ENCODE measurements around the gene TCF23. TPM values are rescaled to one million over a fixed set of nuclear protein-coding genes. Genes with fewer than 3 reads are reported as not detected.

Gene TCF23
- total RNA-seq, 3 donors from 2014 or later, result 0.05 to 0.23 TPM; not detected in 1

DNA sequence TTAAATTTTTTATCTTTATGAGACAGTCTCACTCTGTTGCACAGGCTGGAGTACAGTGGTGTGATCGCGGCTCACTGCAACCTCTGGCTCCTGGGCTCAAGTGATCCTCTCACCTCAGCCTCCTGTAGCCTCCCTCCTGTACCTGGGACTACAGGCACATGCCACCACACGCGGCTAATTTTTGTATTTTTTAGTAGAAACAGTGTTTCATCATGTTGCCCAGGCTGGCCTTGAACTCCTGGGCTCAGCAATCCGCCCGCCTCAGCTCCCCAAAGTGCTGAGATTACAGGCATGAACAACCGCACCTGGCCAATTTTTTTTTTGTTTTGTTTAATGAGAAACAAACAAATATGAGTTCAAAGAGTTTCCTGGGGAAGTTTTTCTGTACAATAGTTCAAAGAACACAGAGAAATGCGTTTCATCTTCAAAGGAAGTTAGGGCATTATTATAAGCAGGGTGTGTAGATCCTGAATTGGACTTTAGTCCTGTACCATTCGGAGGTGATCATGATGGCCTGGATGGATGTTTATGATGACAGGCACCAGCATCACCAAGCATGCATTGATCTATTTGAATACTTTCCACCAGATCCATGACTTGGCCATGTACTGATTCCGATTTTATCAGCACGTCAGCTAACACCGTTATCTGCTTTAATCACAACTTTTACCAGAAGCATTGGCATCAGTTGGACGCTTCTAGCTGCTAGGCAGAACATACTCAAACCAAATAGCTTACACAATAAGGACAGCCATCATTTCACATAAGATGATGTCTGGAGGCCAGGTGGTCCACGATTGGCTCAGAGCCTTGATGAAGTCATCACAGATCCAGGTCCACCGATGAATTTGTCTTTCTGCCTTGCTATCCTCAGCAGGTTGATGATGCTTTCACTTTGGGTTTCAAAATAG, 28.9 kb downstream of the TCF23 start:
- H3K36me3 ChIP-seq (ENCODE audit: low read depth), result no peaks in the 10 kb centered on the region
- intact Hi-C loops (cut with DNase I, micrococcal nuclease), result no loop called here
- H3K4me3 ChIP-seq, result no peak overlapping the region
- no peak for DNase-seq
- peak; percentile 61 for ATAC-seq
- TF ChIP-seq, protein P1, sequence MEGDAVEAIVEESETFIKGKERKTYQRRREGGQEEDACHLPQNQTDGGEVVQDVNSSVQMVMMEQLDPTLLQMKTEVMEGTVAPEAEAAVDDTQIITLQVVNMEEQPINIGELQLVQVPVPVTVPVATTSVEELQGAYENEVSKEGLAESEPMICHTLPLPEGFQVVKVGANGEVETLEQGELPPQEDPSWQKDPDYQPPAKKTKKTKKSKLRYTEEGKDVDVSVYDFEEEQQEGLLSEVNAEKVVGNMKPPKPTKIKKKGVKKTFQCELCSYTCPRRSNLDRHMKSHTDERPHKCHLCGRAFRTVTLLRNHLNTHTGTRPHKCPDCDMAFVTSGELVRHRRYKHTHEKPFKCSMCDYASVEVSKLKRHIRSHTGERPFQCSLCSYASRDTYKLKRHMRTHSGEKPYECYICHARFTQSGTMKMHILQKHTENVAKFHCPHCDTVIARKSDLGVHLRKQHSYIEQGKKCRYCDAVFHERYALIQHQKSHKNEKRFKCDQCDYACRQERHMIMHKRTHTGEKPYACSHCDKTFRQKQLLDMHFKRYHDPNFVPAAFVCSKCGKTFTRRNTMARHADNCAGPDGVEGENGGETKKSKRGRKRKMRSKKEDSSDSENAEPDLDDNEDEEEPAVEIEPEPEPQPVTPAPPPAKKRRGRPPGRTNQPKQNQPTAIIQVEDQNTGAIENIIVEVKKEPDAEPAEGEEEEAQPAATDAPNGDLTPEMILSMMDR (IDR thresholded peaks at IDR 0.05), result no peak
- H3K9me3 ChIP-seq, result no peaks in the 10 kb centered on the region
- H3K4me1 ChIP-seq (ENCODE audit: low read depth), result no peaks in the 10 kb centered on the region

DNA sequence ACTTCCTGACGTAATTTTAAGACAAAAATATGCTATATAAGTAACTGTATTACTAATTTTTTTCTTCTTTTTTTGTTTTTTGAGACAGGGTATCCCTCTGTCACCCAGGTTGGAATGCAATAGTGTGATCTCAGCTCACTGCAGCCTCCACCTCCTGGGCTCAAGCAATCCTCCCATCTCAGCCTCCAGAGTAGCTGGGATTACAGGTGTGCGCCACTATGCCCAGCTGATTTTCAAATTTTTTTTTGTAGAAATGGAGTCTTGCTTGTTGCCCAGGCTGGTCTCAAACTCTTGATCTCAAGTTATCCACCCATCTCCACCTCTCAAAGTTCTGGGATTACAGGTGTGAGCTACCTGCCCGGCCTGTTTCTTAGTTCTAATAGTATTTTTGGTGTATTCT, 29.7 kb downstream of the TCF23 start:
- TF ChIP-seq, protein P1 (IDR thresholded peaks at IDR 0.05), result no peak
- intact Hi-C loops (cut with DNase I, micrococcal nuclease), result no loop called here
- Histone ChIP-seq H3K36me3 (ENCODE audit: low read depth) (no peaks in the 10 kb centered on the region), H3K9me3 (no peaks in the 10 kb centered on the region), H3K4me3 (no peak overlapping the region), H3K4me1 (ENCODE audit: low read depth) (no peaks in the 10 kb centered on the region)
- ATAC-seq (no peak), DNase-seq (no peak)

DNA sequence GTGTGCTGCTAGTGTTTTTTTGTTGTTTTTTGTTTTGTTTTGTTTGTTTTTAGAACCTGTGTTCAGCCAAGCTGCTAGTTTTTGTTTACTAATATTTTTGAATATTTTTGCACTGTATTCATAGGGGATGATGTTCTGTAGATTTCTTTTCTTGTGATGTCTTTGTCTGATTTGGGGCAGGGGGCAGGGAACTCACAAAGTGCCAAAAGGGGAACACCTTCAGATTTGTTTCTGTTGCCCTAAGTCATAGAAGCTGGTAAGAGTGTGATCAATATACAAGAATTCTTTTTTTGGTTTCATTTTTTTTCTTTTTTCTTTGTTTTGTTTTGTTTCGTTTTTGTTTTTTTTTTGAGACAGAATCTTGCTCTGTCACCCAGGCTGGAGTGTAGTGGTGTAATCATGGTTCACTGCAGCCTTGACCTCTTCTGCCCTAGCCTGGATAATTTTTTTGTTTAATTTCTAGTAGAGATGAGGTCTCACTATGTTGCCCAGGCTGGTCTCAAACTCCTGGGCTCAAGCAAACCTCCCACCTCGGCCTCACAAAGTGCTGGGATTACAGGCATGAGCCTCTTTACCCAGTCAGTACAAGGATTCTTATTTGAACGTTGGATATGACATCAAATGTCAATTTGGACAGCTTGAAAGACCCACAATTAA, 30.7 kb downstream of the TCF23 start:
- Histone ChIP-seq H3K4me1 (ENCODE audit: low read depth) (no peaks in the 10 kb centered on the region), H3K4me3 (no peak overlapping the region), H3K36me3 (ENCODE audit: low read depth) (no peaks in the 10 kb centered on the region), H3K9me3 (no peaks in the 10 kb centered on the region)
- DNase-seq (no peak), ATAC-seq (no peak)
- intact Hi-C loops (cut with DNase I, micrococcal nuclease), result no loop called here
- TF ChIP-seq, protein P1 (IDR thresholded peaks at IDR 0.05), result no peak

DNA sequence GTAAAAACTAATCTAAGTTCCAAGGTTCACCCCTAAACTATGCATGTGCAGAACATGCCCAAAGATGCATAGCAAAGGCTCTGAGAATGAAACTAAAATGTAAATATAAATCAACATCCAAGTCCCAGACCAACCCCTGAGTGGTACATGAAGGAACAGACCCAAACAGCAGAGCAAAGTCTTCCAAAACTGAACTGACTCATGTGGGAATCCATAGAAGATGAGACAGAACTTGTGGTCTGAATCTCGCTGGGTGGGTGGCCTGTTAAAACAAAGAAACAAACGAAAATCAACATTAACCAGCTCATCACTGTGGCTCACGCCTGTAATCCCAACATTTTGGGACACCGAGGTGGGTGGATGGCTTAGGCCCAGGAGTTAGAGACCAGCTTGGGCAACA, 33.5 kb downstream of the TCF23 start:
- TF ChIP-seq, protein P1 (IDR thresholded peaks at IDR 0.05), result no peak
- no peaks in the 10 kb centered on the region for H3K4me1 ChIP-seq (ENCODE audit: low read depth)
- H3K36me3 ChIP-seq (ENCODE audit: low read depth), result no peaks in the 10 kb centered on the region
- DNase-seq (no peak), ATAC-seq (peak; percentile 20)
- H3K9me3 ChIP-seq, result no peaks in the 10 kb centered on the region
- intact Hi-C loops (cut with DNase I, micrococcal nuclease), result no loop called here
- no peak overlapping the region for H3K4me3 ChIP-seq

DNA sequence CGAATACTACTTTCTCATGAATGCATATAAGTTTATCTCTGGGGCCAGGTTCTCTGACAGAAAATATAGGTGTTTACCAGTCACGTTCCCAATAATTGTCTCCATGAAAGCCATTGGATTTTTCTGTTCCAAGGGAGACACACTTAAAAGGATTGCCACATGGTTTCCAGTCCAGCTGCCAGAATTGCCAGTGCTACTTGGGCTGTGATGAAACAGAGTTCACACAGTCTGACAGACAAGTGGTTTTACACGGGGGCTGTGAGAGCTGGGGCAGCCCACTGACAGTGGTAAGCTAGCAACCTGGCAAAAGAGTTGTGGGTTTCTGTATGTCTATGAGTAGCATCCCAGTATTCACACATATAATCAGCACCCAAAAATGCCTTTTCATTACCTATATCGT, 35.3 kb downstream of the TCF23 start:
- Histone ChIP-seq H3K4me3 (no peak overlapping the region), H3K9me3 (no peaks in the 10 kb centered on the region), H3K4me1 (ENCODE audit: low read depth) (no peaks in the 10 kb centered on the region), H3K36me3 (ENCODE audit: low read depth) (no peaks in the 10 kb centered on the region)
- TF ChIP-seq, protein P1 (IDR thresholded peaks at IDR 0.05), result no peak
- no peak for ATAC-seq
- intact Hi-C loops (cut with DNase I, micrococcal nuclease), result no loop called here
- no peak for DNase-seq

All from mucosa of descending colon (tissue), 3 donors.